HG03432 (cell line): Measurements from ENCODE around the gene GSK3B.

ENCODE experiments used
- ATAC-seq: cut with Tn5 transposase; IDR thresholded peaks from one replicate; pipeline ENCODE4 v1.9.1; 2021; ENCODE audit warnings: mild to moderate bottlenecking, moderate library complexity; ENCODE audit not compliant: unreplicated experiment

Gene GSK3B

DNA sequence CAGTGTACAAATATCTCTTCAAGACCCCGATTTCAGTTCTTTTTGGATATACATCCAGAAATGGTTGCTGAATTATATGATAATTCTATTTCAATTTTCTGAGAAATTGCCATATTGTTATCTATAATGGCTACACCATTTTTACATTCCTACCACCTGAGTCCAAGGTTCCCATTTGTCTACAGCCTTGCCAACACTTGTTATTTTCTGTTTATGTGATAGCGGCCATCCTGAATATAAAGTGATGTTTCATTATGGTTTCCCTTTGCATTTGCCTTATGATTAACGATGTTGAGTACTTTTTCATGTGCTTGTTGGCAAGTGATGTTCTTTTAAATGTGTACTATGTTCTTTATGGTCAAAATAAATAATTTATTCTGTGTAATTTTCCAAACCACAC is 303.9 kb downstream of the GSK3B start:
- ATAC-seq = no peak

GRCh38 chr3:119786409-119786808 is 307.8 kb downstream of the GSK3B start:
- ATAC-seq = no peak

DNA sequence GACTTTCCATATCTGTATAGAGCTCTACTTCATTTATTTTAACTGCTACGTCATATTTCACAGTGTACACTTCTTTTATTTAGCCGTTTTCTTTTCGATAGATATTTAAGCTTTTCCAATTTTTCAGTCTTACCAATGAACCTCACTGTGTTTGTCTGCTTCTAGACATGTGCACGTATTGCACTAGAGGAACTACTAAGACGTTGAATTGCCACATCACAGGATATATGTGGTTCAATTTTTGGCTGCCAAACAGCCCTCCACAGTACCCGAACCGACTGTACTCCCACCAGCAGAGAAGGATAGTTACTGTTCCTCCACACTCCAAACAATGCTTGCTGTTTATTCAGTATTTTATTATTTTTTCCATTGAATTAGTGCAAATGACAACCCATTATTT is 310.4 kb downstream of the GSK3B start:
- no peak for ATAC-seq

GRCh38 chr3:119783255-119783654 is 311.0 kb downstream of the GSK3B start:
- ATAC-seq = no peak

DNA sequence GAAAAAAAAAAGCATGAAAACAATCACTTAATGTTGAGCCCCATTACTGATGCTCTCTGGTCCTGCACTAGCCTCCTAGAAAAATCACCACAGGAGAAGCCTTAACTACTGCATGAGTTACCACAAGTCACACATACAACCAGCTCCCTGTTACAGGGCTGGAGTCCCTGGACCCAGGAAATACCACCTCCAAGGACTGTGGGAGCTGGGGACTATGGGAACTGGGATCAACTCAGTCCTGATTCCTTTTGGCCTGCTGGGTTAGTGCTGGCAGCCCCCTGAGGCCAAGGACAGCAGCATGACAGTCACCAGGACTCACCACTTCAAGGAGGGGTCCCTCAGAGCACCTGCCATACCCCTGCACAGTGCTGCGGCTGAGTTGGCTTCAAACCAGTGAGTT is 311.8 kb downstream of the GSK3B start:
- ATAC-seq = no peak

DNA sequence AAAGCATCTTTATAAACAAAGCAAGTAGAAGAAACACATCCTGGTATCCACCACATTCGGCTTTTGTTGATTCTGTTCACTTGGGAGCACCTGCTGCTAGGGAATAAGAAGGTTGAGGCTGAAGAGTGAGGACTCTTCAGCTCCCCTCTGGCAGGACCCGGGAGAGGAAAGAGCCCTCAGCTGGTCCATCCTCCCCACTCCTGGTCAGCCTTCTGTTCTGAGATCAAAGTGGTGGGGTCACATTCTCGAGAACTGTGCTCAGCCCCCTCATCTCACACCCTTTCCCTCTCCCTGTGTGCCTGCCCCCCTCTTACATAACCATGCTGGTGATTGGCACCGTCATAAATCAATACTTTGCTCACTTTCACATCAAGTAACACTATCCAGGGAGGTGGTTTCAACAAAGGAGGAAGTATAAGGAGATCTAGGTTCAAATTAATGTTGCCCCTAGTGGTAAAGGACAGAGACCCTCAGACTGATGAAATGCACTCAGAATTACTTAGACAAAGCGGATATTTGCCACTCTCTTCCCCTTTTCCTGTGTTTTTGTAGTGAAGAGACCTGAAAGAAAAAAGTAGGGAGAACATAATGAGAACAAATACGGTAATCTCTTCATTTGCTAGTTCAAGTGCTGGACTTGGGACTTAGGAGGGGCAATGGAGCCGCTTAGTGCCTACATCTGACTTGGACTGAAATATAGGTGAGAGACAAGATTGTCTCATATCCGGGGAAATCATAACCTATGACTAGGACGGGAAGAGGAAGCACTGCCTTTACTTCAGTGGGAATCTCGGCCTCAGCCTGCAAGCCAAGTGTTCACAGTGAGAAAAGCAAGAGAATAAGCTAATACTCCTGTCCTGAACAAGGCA is 312.7 kb downstream of the GSK3B start, which contains the start of gene NR1I2:
Gene NR1I2, plus strand, starts transcription at position 772 of the 869 bp plus-strand sequence.
- ATAC-seq = no peak

DNA sequence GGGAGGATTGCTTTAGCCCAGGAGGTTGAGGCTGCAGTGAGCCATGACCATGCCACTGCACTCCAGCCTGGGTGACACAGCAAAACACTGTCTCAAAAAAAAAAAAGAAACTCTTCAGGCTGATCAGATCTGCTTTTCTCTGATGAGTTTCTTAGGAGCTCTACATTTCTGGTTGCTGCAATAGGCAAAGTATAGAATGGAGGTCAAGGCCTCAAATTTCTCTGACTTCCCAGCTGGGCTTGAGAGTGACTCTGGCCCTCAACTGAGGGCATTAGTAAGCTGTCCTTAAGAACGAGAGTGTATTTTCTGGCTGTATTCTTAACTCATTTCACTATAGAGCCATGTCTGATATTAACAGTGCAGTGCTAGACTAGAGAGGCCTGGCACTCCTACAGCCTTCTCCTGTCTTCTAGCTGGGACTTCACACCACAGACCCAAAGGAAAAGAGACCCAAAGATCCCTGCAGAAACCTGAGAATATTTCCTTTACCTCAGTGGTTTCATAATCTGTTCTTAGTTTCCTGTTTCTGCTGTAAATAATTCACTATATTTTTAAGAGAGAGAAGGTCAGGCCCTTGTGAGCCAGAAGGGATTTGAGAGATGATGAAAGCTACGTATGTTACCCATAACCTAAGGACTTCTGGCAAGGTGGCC is 314.4 kb downstream of the GSK3B start:
- ATAC-seq = peak; percentile 79

DNA sequence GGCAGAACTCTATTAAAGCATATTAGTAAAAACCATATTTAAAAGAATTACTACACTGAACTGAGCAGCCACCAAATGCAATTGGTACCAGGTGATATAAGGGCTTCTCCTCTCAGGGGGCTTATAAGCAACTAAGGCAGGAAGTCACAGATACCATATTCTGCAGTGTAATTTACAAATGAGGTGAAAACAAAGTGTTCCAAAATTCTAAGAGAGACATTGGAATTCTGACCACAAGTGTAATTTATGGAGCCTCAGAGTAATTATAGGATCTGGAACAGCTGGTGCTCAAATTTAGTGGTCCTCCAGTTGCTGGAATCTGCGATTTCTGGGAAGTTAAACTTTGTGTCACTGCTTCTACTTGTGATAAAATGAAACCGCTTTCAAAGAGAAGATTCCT is 315.4 kb downstream of the GSK3B start:
- ATAC-seq = no peak

GRCh38 chr3:119778176-119778575 is 316.1 kb downstream of the GSK3B start:
- no peak for ATAC-seq

DNA sequence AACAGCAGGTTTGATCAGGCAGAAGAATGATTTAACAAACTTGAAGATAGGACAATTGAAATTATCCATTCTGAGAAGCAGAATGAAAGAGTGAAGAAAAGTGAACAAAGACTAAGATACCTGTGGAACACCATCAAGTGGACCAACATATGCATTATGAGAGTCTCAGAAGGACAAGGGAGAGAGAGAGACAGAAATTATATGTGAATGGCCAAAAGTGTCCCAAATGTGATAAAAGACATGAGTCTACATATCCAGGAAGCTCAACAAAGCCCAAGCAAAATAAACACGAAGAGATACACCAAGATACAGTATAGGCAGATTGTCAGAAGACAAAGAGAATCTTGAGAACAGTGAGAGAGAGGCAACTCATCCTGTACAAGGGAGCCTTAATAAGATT is 317.9 kb downstream of the GSK3B start:
- ATAC-seq = no peak

GRCh38 chr3:119774444-119774843 is 319.8 kb downstream of the GSK3B start:
- peak; percentile 94 for ATAC-seq
